Transverse colon (tissue), 3 donors: ENCODE data around the gene GALNT17.

Experiments used
- CTCF ChIP-seq, 5 experiments: fragments of 200-600 bp in 3 of 5; fragments of 450-650 bp in 2 of 5; sonication (generic) in 3 of 5; IDR thresholded peaks; 1 replicate in 2 of 5; 2 replicates in 3 of 5; pipeline ENCODE4 v1.5.1; 2016 to 2017; ENCODE audit warnings: antibody characterized with exemption in 5 of 5, inconsistent platforms in 3 of 5, mild to moderate bottlenecking in 2 of 5, moderate library complexity in 1 of 5
- EP300 ChIP-seq: sonication (generic); formaldehyde crosslinking; IDR thresholded peaks from one replicate; pipeline ENCODE4 v1.6.1; 2017; ENCODE audit warnings: antibody characterized with exemption, low read depth
- POLR2A ChIP-seq: fragments of 450-650 bp; IDR thresholded peaks from one replicate; pipeline ENCODE4 v1.6.1; 2016; ENCODE audit warnings: antibody characterized with exemption, mild to moderate bottlenecking, moderate library complexity

GRCh38 chr7:71362240-71362639 lies 230.3 kb downstream of the GALNT17 start:
- no peak for TF ChIP-seq POLR2A
- no peak for TF ChIP-seq CTCF (IDR thresholded peaks at IDR 0.05)
- TF ChIP-seq EP300, result no peak
